Measurements from ENCODE around the gene PURA.

The PURA gene

DNA sequence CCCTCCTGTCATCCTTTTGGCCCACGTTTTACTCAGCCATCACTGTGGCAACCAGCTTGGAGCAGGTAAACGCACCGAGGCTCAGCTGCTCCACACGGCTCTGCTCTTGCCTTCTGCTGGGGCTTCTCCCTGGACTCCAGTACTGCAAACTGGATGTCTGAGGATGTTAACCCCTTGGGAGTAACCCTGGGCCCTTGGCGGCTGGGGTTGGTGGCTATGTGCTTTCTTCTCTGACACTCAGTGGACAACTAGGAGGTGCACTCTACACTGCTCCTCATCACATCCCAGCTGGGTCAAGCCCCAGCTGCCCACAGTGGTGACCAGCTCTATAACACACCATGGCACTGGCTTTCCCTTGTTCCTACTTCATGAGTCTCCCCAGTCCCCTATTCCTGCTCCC, 48.9 kb downstream of the PURA start:
- DNase-seq = no peak

DNA sequence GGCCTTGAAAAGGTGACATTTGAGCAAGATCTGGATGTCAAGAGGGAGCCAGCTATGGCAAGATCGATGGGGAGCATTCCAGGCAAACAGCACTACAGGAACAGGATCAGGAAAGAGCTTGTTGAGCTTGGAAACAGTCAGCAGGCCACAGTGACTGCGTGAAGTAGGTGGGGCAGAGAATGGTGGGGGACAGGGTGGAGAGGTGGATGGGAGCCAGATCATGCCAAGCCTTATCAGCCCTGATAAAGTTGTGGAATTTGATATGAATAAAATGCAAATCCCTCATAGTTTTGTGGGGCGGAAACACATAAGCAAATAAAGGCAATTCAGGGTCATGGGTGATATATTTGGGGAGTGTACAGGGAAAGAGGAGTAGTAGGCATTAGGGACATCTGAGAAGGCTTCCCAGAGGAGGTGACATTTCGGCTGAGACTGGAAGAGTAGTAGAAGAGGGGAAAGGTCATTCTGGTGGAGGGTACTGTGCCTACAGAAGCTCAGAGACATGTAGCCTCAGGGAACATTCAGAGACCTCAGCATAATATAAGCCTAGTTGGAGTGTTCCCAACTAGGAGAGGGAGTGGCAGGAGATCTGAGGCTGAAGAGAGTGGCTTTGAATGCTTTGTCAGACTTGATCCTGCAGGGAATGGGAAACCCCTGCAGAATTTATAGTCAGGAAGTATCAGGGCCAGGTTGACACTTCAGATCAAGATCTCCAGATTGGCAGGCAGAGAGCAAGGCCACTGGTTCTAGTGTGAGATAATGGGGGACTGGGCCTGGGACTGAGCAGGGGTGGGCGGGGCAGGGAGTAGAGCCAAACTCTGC, 51.4 kb downstream of the PURA start:
- no peak for DNase-seq

DNA sequence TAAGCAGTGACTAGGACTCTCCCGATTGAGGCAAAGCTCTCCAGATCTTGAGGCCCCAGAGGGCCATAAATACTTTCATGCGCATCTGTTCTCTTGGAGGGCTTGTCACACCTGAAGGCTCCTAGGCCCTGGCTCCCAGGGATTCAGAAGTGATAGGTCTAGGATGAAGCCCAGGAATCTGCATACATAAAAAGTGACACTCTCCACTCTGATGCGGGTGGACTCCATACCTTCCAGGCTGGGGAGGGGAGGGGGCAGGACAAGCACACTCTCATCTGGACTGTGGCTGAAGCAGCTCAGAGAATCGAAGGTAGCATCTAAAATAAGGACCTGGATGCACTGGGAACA, 52.0 kb downstream of the PURA start:
- DNase-seq = no peak

DNA sequence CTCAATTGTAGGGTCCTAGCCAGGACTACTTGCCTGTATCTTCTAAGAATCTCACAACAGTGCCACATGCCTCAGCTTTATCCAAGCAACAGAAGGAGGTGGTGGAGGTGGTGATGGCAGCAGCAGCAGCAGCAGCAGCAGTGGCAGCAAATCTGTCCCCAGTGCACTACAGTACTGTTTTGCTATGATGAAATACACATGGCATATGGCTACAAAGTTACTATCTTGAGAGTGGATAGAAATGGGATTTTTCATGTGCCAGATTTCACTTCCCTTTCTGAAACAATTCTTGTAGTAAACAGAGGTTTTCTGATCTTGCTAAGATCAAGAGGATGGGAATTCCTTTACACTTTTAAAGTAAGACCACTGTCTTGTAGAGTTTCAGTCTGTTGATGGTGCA, 53.0 kb downstream of the PURA start:
- DNase-seq = no peak

DNA sequence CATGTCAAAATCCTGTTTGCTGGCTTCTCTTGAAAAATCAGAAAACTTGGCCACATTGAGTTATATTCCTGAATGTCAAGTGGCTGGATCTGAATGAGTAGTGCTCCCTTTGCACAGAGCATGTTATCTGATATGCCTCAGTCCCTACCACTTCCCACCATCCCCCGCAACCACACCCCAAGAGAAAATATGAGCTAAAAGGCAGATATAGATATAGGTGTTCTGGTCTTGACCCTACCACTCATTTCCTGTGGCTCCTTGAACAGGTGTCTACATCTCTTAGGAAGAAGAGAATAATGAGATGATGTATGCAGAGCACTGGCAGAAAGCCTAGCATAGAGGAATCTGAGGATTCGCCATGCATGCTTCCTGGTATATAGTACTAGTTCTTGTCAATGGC, 54.5 kb downstream of the PURA start:
- DNase-seq = no peak

DNA sequence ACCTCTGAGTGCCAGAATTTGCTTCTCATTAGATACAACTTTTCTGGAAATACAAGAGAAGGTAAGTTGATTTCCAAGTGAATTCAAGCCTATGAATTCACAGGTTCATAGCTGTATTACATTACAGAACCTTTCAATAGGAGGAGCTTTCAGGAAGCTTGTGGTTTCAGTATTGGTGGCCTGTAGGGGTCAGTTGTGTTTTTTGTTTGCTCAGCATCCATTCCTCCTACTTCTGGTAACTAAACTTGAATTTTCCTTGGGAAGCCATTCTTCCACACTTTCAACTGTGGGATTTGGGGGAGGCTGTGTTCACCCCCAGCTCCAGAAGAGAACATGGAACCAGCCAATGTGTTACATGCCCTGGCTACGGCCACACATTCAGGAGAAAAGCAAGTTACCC, 55.5 kb downstream of the PURA start:
- no peak for DNase-seq

DNA sequence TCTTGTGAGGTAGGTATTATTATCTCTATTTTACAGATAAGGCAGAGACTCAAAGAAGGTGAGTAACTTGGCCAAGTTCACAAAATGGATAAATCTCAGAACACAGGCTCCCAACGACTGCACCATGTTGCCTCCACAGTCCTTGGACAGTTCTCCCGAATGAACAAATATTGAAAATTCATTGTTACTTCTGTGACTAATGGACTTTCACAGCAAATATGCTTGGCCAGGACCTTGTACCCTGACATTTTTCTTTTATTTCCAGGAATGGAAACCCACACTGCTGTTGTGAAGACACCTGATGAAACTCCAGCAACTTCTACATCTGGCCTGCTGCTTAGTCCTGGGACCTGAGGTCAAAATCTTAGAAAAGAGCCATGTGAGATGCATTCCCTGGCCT, 58.6 kb downstream of the PURA start:
- DNase-seq = no peak

DNA sequence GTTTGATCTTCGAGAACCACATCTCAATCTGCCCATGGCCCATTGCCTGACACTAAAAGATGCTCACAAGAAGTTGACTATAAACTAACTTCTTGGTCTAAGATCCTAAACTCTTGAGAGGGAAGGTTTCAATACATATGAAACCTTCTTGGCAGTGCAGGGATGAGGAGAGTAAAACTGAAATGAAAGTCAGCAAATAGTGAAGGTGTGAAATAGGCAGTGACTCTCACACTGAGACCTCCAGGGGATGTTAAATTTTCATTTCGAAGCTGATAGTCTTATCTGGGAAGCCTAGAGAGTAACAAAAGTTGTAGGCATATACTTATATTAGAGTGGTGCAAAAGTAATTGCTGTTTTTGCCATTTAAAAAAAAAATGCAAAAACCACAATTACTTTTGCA, 60.1 kb downstream of the PURA start:
- no peak for DNase-seq

DNA sequence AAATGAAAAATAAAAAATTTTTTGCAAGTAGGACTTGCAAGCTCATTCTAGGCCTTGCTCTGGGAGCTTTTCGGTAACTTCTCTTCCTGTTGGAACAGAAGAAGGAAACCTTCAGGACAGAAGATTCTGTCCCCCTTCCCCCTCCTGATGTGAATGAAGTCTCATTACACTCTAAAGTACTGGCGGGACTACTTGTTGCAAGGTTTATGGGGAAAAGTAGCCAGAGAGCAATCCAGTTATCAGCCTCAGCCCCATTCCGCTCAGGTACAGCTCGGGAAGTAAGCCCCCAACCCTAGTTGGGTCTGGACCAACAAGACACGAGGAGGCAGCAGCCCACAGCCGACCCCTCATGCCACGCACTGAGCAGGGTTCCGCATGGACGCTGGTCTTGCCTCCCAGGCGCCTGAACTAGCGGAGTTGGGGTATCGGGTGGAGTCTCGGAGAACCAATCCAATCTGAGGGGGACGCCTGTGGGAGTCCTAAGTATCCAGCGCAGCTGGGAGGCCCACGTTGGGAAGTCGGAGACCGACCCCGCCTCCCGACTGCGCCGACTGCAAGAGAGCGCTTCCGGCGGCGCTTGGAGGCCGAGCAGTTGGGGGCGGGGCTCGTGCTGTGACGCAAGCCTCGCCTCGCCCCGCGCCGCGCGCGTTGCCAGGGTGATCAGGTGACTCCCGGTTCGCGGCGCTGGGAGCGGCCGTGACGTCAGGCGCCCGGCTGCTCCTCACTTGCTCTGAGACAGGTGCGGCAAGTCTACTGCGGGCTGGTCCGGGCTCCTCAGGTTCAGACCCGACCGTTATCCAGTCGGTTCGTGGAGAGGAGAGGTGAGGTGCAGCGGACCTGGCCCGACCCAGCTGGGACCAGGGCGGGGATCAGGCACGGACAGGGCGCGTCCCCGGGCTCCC, 60.8 kb downstream of the PURA start, which contains the start of gene CYSTM1:
Gene CYSTM1, plus strand, starts transcription at position 724 of the 902 bp plus-strand sequence. CDS start 19,278 bp downstream, outside the sequence.
- peak; percentile 91 to 96 (median 95) for DNase-seq
